Body of pancreas (tissue), 4 donors: ENCODE data around the gene BCHE. TPM values are rescaled to one million over a fixed set of nuclear protein-coding genes. Genes with fewer than 3 reads are reported as not detected.

Experiments used
- ATAC-seq: fragments of 150-250 bp; one replicate; pipeline ENCODE4 v1.9.1; 2016
- DNase-seq, 4 donors: peaks; one replicate each; pipeline ENCODE4 v3.0.0-alpha.2; 2019
- H3K27ac ChIP-seq, 4 donors: fragments of 200-600 bp; sonication (generic); 1 replicate in 3 of 4; 2 replicates in 1 of 4; pipeline versions ENCODE4 v1.5.1 to v1.6.1; 2016 to 2019; ENCODE audit warnings: mild to moderate bottlenecking in 1 of 4, mixed read lengths in 1 of 4, moderate library complexity in 1 of 4
- H3K27me3 ChIP-seq, 2 donors: fragments of 200-600 bp; sonication (generic); one replicate each; pipeline ENCODE4 v1.6.0; 2016; ENCODE audit warnings: mild to moderate bottlenecking in 1 of 2
- H3K36me3 ChIP-seq, 2 donors: fragments of 200-600 bp; sonication (generic); replicated peaks in 1 of 2; 2 replicates each; pipeline ENCODE4 v1.5.1; 2016; ENCODE audit warnings: low read depth in 2 of 2; ENCODE audit not compliant: insufficient read depth in 1 of 2
- H3K4me1 ChIP-seq: fragments of 200-600 bp; sonication (generic); one replicate; pipeline ENCODE4 v1.6.0; 2016
- H3K4me3 ChIP-seq, 2 donors: fragments of 200-600 bp; sonication (generic); 1 replicate in 1 of 2; 2 replicates in 1 of 2; pipeline ENCODE4 v1.5.1; 2016 to 2019
- H3K9me3 ChIP-seq, 3 donors: fragments of 200-600 bp; sonication (generic); 1 replicate in 2 of 3; 2 replicates in 1 of 3; pipeline ENCODE4 v1.5.1; 2016
- CTCF ChIP-seq, 7 experiments: fragments of 450-650 bp in 4 of 7; fragments of 200-600 bp in 3 of 7; sonication (generic) in 3 of 7; IDR thresholded peaks; one replicate each; pipeline ENCODE4 v1.5.1; 2016 to 2019; ENCODE audit warnings: antibody characterized with exemption in 7 of 7
- POLR2A ChIP-seq, 3 donors: fragments of 450-650 bp; IDR thresholded peaks; one replicate each; pipeline ENCODE4 v1.6.1; 2016; ENCODE audit warnings: antibody characterized with exemption in 3 of 3, mild to moderate bottlenecking in 2 of 3
- WGBS, 2 donors: methylation state at CpG; one replicate each; pipeline ENCODE4 v1.1.5; 2017; 5-methylcytosine and 5-hydroxymethylcytosine counted together
- intact Hi-C: fragments of 100-400 bp; cut with DNase I; formaldehyde crosslinking; loops from one replicate; pipeline ENCODE4 v1.15.1; 2023
- total RNA-seq, 2 donors: library from RNA; depleted of rRNA; stranded (reverse); fragments of >200 nt; gene quantifications; one replicate each; pipeline ENCODE4 v1.1.0, GENCODE V29; 2016

Gene BCHE
- total RNA-seq, 2 donors from 2014 or later, result 0.52 to 4.0 TPM

- H3K27me3 ChIP-seq, result no peaks in the 10 kb centered on the region
- no peaks in the 10 kb centered on the region for H3K4me1 ChIP-seq
- ATAC-seq (no peak), DNase-seq (no peak)
- WGBS, 2 donors, result 83 to 88% methylated on average over 5 of the region's 5 CpGs
- intact Hi-C loops, result no loop called here
- no peaks in the 10 kb centered on the region for H3K36me3 ChIP-seq
- H3K27ac ChIP-seq, result no peak overlapping the region
- no peaks in the 10 kb centered on the region for H3K9me3 ChIP-seq
- H3K4me3 ChIP-seq, result no peak overlapping the region
- TF ChIP-seq POLR2A (IDR thresholded peaks at IDR 0.05), result no peak
- no peak for TF ChIP-seq CTCF (IDR thresholded peaks at IDR 0.05)
These were observed 108.3 kb downstream of the BCHE start for GRCh38 chr3:165728924-165729323.

- TF ChIP-seq CTCF (IDR thresholded peaks at IDR 0.05), result no peak
- TF ChIP-seq POLR2A (IDR thresholded peaks at IDR 0.05), result no peak
- H3K4me3 ChIP-seq, result no peak overlapping the region
- peaks cover 0 to 8% (median 0%) of the 10 kb centered on the region in 3 donors for H3K9me3 ChIP-seq
- no peaks in the 10 kb centered on the region for H3K36me3 ChIP-seq
- no peaks in the 10 kb centered on the region for H3K27me3 ChIP-seq
- intact Hi-C loops, result no loop called here
- ATAC-seq (no peak), DNase-seq (no peak)
- H3K4me1 ChIP-seq, result no peaks in the 10 kb centered on the region
- WGBS, 2 donors, result 83 to 90% methylated on average over 2 of the region's 2 CpGs
- no peak overlapping the region for H3K27ac ChIP-seq
These were observed 111.9 kb downstream of the BCHE start for GRCh38 chr3:165725296-165725695.
